Kidney capillary endothelial cell (primary cell): Measurements from ENCODE around the gene ZNF438.

Source experiments
- DNase-seq: peaks from one replicate; pipeline ENCODE4 v3.0.0-alpha.2; 2018; ENCODE audit warnings: low spot score

ZNF438 gene

GRCh38 chr10:30847642-30848041 is 184.0 kb downstream of the ZNF438 start:
- DNase-seq: no peak

DNA sequence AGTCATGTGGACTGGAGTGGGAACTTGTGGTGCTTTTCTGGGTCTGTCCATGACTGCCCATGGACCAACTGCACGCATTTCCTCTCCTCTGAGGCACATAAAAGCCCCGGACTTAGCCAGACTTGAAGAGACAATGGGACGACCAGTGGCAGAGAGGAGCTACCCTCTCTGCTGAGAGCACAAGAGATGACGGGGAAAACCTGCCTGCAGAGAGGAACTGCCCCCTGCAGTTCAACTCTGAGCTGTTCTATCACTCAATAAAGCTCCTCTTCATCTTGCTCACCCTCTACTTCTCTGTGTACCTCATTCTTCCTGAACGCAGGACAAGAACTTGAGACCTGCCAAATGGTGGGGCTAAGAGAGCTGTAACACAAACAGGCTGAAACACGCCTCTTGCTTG is 184.5 kb downstream of the ZNF438 start:
- DNase-seq: no peak

- no peak for DNase-seq
These were observed 185.0 kb downstream of the ZNF438 start for GRCh38 chr10:30846710-30847109.

GRCh38 chr10:30842894-30843293 is 188.8 kb downstream of the ZNF438 start:
- DNase-seq: no peak

DNA sequence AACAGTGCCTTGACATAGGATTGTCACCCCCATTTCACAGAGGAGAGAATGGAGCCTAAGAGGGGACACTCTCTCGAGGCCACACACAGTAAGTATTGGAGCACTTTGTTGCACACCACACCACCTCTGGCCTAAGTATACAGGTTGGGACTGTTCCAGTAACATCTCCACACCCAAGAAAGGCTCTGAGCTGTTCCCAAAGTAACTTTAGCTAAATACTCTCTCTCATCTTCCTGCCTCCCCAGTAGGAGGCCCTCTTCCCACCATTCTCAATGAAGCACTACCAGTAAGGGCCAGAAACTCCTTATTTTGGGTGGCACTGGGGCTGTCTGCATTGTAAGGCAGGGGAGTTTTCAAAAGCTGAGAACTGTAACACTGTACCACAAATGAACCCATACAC is 189.5 kb downstream of the ZNF438 start:
- DNase-seq: no peak

GRCh38 chr10:30840395-30841050 is 191.1 kb downstream of the ZNF438 start:
- no peak for DNase-seq

DNA sequence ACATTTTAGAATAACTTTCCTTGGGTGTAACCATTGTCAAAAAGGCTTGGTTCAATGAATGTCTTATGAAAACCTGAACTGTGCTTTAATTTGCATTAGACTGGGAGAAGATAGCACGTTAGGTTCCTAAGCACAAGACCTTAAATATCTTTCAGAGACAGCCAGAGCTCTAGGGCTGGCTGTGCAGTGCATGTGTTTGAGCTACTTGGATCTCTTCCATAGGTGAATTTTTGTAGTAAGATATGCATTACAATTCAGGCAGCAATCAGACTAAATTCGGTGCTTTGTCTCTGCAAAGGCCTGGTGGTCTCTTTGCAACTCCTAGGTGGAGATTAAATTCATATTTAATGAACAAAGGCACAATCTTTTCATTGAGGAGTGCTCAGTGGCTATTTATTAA is 192.0 kb downstream of the ZNF438 start:
- no peak for DNase-seq

- DNase-seq: no peak
These were observed 195.3 kb downstream of the ZNF438 start for GRCh38 chr10:30836406-30836805.

DNA sequence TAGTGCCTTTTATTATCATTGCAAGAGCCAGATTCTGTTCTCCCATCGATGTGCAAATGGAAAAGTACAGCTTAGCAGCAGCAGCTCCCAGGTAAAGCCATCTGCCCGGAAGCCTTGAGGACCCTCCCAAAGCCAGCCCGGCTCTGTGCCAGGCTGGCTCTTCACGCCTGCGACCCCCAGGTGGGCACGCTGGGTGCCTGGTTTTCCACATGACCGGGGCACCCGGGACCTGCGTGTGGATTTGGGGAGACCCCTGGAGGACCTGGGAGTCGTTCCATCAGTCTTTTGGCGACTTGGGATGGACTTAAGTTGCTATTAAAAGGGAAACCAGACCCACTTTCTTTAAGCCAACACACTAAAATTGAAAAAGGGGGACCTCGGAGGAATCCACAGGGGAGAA is 196.5 kb downstream of the ZNF438 start:
- no peak for DNase-seq

- DNase-seq: no peak
These were observed 197.0 kb downstream of the ZNF438 start for GRCh38 chr10:30834651-30835050.

- DNase-seq: no peak
These were observed 197.5 kb downstream of the ZNF438 start for GRCh38 chr10:30834153-30834552.

DNA sequence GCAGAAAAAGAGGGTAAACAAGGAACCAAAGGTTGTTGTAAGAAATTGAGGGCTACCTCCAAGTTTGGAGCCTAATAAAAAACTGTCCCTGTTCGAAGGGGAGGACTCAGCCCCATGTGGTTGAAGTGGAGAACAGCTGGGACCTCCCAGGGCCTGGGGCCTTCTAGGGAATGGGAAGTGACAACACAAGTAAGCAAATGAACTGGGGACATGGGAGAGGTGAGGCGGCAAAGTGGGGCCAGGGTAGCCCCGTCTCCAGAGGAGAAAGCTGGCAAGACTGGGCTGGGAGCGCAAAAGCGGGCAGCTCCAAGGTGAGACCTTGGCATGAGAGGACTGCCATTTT is 198.1 kb downstream of the ZNF438 start:
- DNase-seq: no peak

- no peak for DNase-seq
These were observed 198.7 kb downstream of the ZNF438 start for GRCh38 chr10:30832749-30833627.

GRCh38 chr10:30832001-30832748 is 199.5 kb downstream of the ZNF438 start:
- no peak for DNase-seq

DNA sequence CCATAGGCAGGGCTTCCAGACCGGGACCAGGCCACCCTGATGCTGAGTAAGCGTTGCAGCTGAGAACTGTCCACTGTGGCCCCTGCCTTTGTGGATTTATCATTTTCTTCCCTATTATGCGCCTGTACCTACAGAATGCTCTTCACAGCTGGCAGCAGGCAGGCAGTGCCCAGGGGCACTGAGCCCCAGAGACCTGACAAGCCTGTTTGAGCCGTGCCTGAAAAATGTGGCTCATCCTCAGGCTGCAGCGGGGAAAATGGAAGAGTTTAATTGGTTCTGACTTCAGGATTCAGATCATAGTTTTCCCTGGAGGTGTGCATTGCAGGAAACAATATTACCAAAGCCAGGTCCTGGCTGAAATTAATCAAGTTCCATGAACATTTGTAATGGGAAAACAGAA is 200.2 kb downstream of the ZNF438 start:
- no peak for DNase-seq

DNA sequence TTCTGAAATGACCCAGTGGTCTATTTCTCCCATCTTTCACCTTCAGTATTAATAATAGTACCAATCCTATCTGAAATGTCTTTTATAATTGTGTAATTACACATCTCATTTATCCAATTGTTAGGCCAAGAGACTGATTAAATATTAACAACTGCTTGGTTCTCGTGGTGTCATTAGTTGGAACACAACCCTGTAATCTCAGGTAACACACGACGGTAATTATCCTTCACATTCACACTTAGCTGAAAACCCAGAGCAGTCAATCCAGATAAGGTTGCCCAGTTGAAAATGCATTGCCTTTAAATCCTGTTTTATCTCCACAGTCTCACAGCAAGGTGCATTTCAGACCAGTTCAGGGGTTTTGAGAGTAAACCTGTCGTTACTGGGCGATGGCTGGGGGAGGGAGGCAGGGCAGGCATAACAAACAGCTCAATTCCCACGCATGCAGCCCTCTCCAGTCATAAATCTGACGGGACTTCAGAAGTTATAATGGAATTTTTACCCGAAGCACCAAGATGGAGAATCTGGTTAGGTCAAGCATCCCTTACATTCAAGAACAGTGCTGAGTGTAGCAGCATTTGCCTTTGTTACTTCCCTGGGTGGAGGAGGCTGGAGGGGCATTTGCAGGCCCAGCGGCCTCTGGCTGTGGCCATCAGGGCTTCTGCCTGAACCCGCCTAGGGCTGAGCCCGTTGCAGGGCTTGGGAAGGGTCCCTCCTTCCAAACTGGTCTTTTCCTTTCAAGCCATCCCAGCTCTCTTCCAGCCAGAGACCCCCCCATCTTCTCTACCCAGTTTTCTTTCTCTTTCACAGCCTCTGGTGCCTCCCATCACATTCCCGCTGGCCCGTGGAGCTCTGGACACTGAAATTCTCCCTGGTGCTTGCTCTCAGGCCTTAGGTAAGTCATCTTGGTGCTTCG is 201.1 kb downstream of the ZNF438 start:
- DNase-seq: no peak

- DNase-seq: peak; percentile 30
These were observed 201.8 kb downstream of the ZNF438 start for GRCh38 chr10:30829901-30830300.

DNA sequence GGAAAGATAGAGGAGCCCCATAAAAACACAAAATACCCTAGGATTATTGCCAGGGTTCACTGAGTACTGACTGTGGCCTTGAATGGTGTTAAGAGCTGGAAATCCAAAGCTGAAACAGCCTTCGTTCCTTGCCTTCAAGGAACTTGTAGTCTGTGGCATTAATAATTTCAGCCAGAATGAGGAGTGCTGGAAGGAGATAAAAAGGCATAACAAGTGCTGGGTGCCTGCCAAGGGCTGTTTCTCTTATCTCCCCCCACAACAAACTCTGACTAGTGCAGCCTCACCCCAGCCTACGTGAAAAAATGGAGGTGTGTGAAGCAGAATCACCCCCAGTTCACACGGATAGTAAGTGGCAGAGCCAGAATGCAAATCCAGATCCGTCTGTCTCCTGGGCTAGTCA is 203.0 kb downstream of the ZNF438 start:
- no peak for DNase-seq

GRCh38 chr10:30828164-30828563 is 203.5 kb downstream of the ZNF438 start:
- DNase-seq: no peak

DNA sequence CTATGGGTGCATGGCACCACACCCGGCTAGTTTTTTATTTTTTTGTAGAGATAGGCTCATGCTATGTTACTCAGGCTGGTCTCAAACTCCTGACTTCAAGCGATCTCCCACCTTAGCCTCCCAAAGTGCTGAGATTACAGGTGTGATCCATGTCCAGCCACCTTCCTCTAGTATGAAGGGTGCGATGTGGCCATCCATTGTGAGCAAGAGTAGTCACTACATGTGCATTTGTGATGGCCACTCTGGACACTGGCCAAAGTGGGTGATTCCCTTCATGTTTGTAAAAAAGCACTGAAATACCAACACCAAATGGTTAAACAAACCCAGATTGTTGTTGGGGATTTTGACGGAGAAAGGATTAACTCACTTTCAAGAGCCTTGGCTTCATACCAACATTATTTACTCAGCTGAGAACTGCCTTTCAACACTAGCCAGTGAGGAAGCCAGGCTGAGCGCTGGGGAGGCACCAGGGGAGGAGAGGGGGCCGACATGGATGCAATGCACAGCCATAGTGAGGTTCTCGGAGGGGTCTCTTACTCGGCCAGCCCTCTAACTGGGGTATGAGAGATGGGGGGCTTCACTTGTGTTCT is 204.0 kb downstream of the ZNF438 start:
- DNase-seq: no peak

DNA sequence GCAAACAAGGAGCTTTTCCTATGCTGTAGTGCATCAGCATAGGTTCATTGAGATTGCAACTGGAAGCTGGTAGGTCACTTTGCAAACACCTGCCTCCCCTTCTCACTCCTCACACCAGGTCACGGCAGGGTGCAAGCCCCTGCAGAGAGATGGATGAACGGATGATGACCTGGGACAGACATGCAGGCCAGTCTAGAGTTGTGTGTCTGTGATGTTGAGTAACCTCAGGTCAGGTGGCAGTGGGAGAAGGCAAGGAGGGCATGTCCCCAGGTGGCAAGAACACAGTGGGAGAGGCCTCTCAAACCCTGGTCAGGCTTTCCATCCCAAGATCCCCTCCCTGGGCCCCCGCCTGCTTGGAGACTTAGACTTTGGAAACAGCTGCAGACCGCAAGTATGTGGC is 205.0 kb downstream of the ZNF438 start:
- DNase-seq: no peak

- no peak for DNase-seq
These were observed 206.2 kb downstream of the ZNF438 start for GRCh38 chr10:30825495-30825894.
